ENCODE data around the gene GALNT14.
"Not testable (repeated sequence)": the region's sequence is repeated elsewhere in the genome, so short reads cannot be mapped to it uniquely, and the experiment has no call there.

The GALNT14 gene

GRCh38 chr2:30910686-30911085 lies 227.6 kb downstream of the GALNT14 start (continued):
- no peak for TF ChIP-seq RARB (CRISPR knock-in tag; IDR thresholded peaks at IDR 0.05)
- no peak for TF ChIP-seq CREB5 (CRISPR knock-in tag; IDR thresholded peaks at IDR 0.05; ENCODE audit: low read depth)
- no peak for TF ChIP-seq OSR1 (CRISPR knock-in tag; IDR thresholded peaks at IDR 0.05)
- TF ChIP-seq SNAI2 (CRISPR knock-in tag; IDR thresholded peaks at IDR 0.05): no peak
- TF ChIP-seq ARNTL (CRISPR knock-in tag; IDR thresholded peaks at IDR 0.05; ENCODE audit: borderline replicate concordance, low read depth): no peak
- TF ChIP-seq TOX (CRISPR knock-in tag; IDR thresholded peaks at IDR 0.05; ENCODE audit: borderline replicate concordance): no peak
- no peak for TF ChIP-seq ZC3H10 (CRISPR knock-in tag; IDR thresholded peaks at IDR 0.05)

- ATAC-seq: not testable (repeated sequence)
These were observed 233.8 kb downstream of the GALNT14 start for GRCh38 chr2:30904437-30904836.

- TF ChIP-seq ARNTL (CRISPR knock-in tag; IDR thresholded peaks at IDR 0.05; ENCODE audit: borderline replicate concordance, low read depth) (no peak), CSRNP3 (CRISPR knock-in tag; IDR thresholded peaks at IDR 0.05) (no peak), TCF4 (CRISPR knock-in tag; IDR thresholded peaks at IDR 0.05; ENCODE audit: borderline replicate concordance) (no peak), TOX (CRISPR knock-in tag; IDR thresholded peaks at IDR 0.05; ENCODE audit: borderline replicate concordance) (no peak), ZNF8 (CRISPR knock-in tag; IDR thresholded peaks at IDR 0.05) (no peak), BACH2 (CRISPR knock-in tag; IDR thresholded peaks at IDR 0.05; ENCODE audit: borderline replicate concordance) (no peak)
- no peak for ATAC-seq
These were observed 234.9 kb downstream of the GALNT14 start for GRCh38 chr2:30903326-30903725.

GRCh38 chr2:30900381-30900780 lies 237.9 kb downstream of the GALNT14 start:
- TF ChIP-seq ZFP3 (CRISPR knock-in tag; IDR thresholded peaks at IDR 0.05): no peak

GRCh38 chr2:30899516-30900054 lies 238.7 kb downstream of the GALNT14 start:
- no peak for ATAC-seq
- TF ChIP-seq CREB5 (CRISPR knock-in tag; IDR thresholded peaks at IDR 0.05; ENCODE audit: low read depth): no peak
- TF ChIP-seq ISL1 (CRISPR knock-in tag; IDR thresholded peaks at IDR 0.05): no peak
- no peak for TF ChIP-seq ZFP3 (CRISPR knock-in tag; IDR thresholded peaks at IDR 0.05)
- TF ChIP-seq TOX (CRISPR knock-in tag; IDR thresholded peaks at IDR 0.05; ENCODE audit: borderline replicate concordance): no peak

More at GRCh38 chr2:30900381-30900780, 237.9 kb downstream of the GALNT14 start:
- ATAC-seq: no peak

GRCh38 chr2:30897539-30897938 lies 240.7 kb downstream of the GALNT14 start:
- no peak for ATAC-seq
- TF ChIP-seq ZNF70 (CRISPR knock-in tag; IDR thresholded peaks at IDR 0.05) (no peak), SNAI2 (CRISPR knock-in tag; IDR thresholded peaks at IDR 0.05) (no peak), PPARA (CRISPR knock-in tag; IDR thresholded peaks at IDR 0.05; ENCODE audit: borderline replicate concordance) (no peak), OSR1 (CRISPR knock-in tag; IDR thresholded peaks at IDR 0.05) (no peak)

- ATAC-seq: no peak
- TF ChIP-seq TSHZ2 (CRISPR knock-in tag; IDR thresholded peaks at IDR 0.05): no peak
- TF ChIP-seq ZFP30 (CRISPR knock-in tag; IDR thresholded peaks at IDR 0.05): no peak
- TF ChIP-seq PPARA (CRISPR knock-in tag; IDR thresholded peaks at IDR 0.05; ENCODE audit: borderline replicate concordance): no peak
- no peak for TF ChIP-seq POU6F1 (CRISPR knock-in tag; IDR thresholded peaks at IDR 0.05; ENCODE audit: borderline replicate concordance, low read depth)
- no peak for TF ChIP-seq ZNF70 (CRISPR knock-in tag; IDR thresholded peaks at IDR 0.05)
- TF ChIP-seq ZNF565 (CRISPR knock-in tag; conservative IDR thresholded peaks at IDR 0.05; ENCODE audit: low read depth): no peak
- TF ChIP-seq CSDC2 (CRISPR knock-in tag; IDR thresholded peaks at IDR 0.05): no peak
- TF ChIP-seq GLIS3 (CRISPR knock-in tag; IDR thresholded peaks at IDR 0.05): no peak
- no peak for TF ChIP-seq ISL1 (CRISPR knock-in tag; IDR thresholded peaks at IDR 0.05)
These were observed 243.6 kb downstream of the GALNT14 start for GRCh38 chr2:30894498-30895119.
